ENCODE measurements around the gene GNAQ. TPM values are rescaled to one million over a fixed set of nuclear protein-coding genes. Genes with fewer than 3 reads are reported as not detected.

GNAQ gene
- total and polyA plus RNA-seq, 9 donors: 22.0 to 72.2 (median 53.1) TPM

GRCh38 chr9:77830618-77831285 is 200.9 kb downstream of the GNAQ start:
- Histone ChIP-seq H3K36me3 (no peaks in the 10 kb centered on the region), H3K9me3 (no peaks in the 10 kb centered on the region), H3K27ac (peak overlapping the region in 1 of 2 donors; percentile 31), H3K4me3 (no peak overlapping the region), H3K4me1 (ENCODE audit: insufficient read depth) (peaks cover 14% of the 10 kb centered on the region), H3K27me3 (no peaks in the 10 kb centered on the region)
- no peak for DNase-seq
- TF ChIP-seq POLR2A (IDR thresholded peaks at IDR 0.05) (no peak), EP300 (IDR thresholded peaks at IDR 0.05) (no peak), CTCF (IDR thresholded peaks at IDR 0.05) (no peak)
- intact Hi-C loops (cut with DNase I): loop anchor here in 1 of 4 donors (10.0 kb wide), 1 partner anchor 204 kb away; the partner anchor contains the start of gene GNAQ

GRCh38 chr9:77829420-77829819 is 202.2 kb downstream of the GNAQ start:
- no peaks in the 10 kb centered on the region for H3K9me3 ChIP-seq
- no peak for DNase-seq
- H3K4me1 ChIP-seq (ENCODE audit: insufficient read depth): peaks cover 14% of the 10 kb centered on the region
- no peaks in the 10 kb centered on the region for H3K27me3 ChIP-seq
- H3K4me3 ChIP-seq: no peak overlapping the region
- H3K27ac ChIP-seq: no peak overlapping the region
- intact Hi-C loops (cut with DNase I): no loop called here
- TF ChIP-seq CTCF (IDR thresholded peaks at IDR 0.05) (no peak), EP300 (IDR thresholded peaks at IDR 0.05) (no peak), POLR2A (IDR thresholded peaks at IDR 0.05) (no peak)
- no peaks in the 10 kb centered on the region for H3K36me3 ChIP-seq
- 44 to 57% (median 45%) methylated on average over 4 of the region's 4 CpGs for WGBS, 3 donors

- TF ChIP-seq EP300 (IDR thresholded peaks at IDR 0.05) (no peak), CTCF (IDR thresholded peaks at IDR 0.05) (no peak), POLR2A (IDR thresholded peaks at IDR 0.05) (no peak)
- DNase-seq: no peak
- Histone ChIP-seq H3K36me3 (no peaks in the 10 kb centered on the region), H3K27me3 (no peaks in the 10 kb centered on the region), H3K9me3 (no peaks in the 10 kb centered on the region), H3K4me1 (ENCODE audit: insufficient read depth) (peaks cover 12% of the 10 kb centered on the region), H3K27ac (no peak overlapping the region), H3K4me3 (no peak overlapping the region)
- intact Hi-C loops (cut with DNase I): no loop called here
- WGBS, 3 donors: 71 to 78% (median 73%) methylated on average over 6 of the region's 6 CpGs
These were observed 204.4 kb downstream of the GNAQ start for GRCh38 chr9:77827104-77827784.

DNA sequence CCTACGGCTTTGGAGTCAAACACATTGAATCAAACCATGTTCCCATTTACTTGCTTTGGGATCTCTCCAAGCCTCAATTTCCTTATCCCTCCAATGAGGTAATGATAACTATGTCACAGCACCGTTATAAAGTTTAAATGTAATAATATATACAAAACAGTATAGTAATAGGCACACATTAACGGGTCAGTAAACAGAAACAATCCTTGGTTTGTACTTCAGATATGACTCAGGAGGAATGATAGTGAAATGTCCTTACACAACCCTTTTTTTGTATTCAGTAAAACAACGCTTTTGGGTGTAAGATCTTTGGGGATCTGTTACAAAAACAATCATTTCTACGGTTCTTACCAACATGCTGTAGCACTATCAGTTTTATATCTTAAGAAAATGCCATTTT is 205.0 kb downstream of the GNAQ start:
- Histone ChIP-seq H3K4me1 (ENCODE audit: insufficient read depth) (peaks cover 11% of the 10 kb centered on the region), H3K27ac (no peak overlapping the region), H3K4me3 (no peak overlapping the region), H3K9me3 (no peaks in the 10 kb centered on the region), H3K36me3 (no peaks in the 10 kb centered on the region), H3K27me3 (no peaks in the 10 kb centered on the region)
- 44 to 70% (median 60%) methylated on average over 5 of the region's 5 CpGs for WGBS, 3 donors
- no peak for TF ChIP-seq EP300 (IDR thresholded peaks at IDR 0.05)
- TF ChIP-seq CTCF (IDR thresholded peaks at IDR 0.05): no peak
- no peak for TF ChIP-seq POLR2A (IDR thresholded peaks at IDR 0.05)
- intact Hi-C loops (cut with DNase I): no loop called here
- no peak for DNase-seq
